Ishikawa (cell line): Measurements from ENCODE around the gene TSPAN14.

Source experiments
- RAD21 ChIP-seq: IDR thresholded peaks from 2 replicates; pipeline ENCODE4 v1.6.1; 2012; ENCODE audit warnings: low read depth
- TAF1 ChIP-seq: IDR thresholded peaks from 2 replicates; pipeline ENCODE4 v1.6.1; 2012; ENCODE audit warnings: low read depth, mild to moderate bottlenecking
- TF ChIP-seq, protein P1 (sequence below): IDR thresholded peaks from 2 replicates; pipeline ENCODE4 v1.6.1; 2012; ENCODE audit warnings: low read depth, mild to moderate bottlenecking

- no peak for TF ChIP-seq TAF1
- TF ChIP-seq RAD21: no peak
- TF ChIP-seq, protein P1, sequence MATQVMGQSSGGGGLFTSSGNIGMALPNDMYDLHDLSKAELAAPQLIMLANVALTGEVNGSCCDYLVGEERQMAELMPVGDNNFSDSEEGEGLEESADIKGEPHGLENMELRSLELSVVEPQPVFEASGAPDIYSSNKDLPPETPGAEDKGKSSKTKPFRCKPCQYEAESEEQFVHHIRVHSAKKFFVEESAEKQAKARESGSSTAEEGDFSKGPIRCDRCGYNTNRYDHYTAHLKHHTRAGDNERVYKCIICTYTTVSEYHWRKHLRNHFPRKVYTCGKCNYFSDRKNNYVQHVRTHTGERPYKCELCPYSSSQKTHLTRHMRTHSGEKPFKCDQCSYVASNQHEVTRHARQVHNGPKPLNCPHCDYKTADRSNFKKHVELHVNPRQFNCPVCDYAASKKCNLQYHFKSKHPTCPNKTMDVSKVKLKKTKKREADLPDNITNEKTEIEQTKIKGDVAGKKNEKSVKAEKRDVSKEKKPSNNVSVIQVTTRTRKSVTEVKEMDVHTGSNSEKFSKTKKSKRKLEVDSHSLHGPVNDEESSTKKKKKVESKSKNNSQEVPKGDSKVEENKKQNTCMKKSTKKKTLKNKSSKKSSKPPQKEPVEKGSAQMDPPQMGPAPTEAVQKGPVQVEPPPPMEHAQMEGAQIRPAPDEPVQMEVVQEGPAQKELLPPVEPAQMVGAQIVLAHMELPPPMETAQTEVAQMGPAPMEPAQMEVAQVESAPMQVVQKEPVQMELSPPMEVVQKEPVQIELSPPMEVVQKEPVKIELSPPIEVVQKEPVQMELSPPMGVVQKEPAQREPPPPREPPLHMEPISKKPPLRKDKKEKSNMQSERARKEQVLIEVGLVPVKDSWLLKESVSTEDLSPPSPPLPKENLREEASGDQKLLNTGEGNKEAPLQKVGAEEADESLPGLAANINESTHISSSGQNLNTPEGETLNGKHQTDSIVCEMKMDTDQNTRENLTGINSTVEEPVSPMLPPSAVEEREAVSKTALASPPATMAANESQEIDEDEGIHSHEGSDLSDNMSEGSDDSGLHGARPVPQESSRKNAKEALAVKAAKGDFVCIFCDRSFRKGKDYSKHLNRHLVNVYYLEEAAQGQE: no peak
Measured at GRCh38 chr10:80518143-80518806, 64.2 kb downstream of the TSPAN14 start.
